GM12878 (cell line): Measurements from ENCODE around the gene PRSS33. TPM values are rescaled to one million over a fixed set of nuclear protein-coding genes. Genes with fewer than 3 reads are reported as not detected.

Source experiments
- ATAC-seq: fragments of 200-7000 bp; cut with Tn5 transposase; 3 replicates; pipeline ENCODE4 v1.9.1; 2020; ENCODE audit warnings: mild to moderate bottlenecking, moderate library complexity
- BruUV-seq: library from RNA; stranded (reverse); fragments of 400-500 nt; replicated peaks from 2 replicates; lab custom pipeline; 2021; lab: Mats Ljungman, UMichigan
- CTCF ChIA-PET: fragments of 300-600 bp; sonication (Branson Sonifier 250); formaldehyde crosslinking; extraction: SDS; loops from one replicate; lab custom pipeline; 2021; ENCODE audit warnings: inconsistent platforms; lab: Yijun Ruan, JAX
- POLR2A ChIA-PET: fragments of 350-600 bp; formaldehyde crosslinking; extraction: SDS; loops from one replicate; lab custom pipeline; 2021; ENCODE audit warnings: inconsistent platforms; lab: Charles Lee
- RAD21 ChIA-PET: fragments of 300-600 bp; sonication (Branson Sonifier 250); formaldehyde crosslinking; loops from one replicate; lab custom pipeline; 2023; ENCODE audit warnings: antibody characterized with exemption; ENCODE audit not compliant: unreplicated experiment; lab: Charles Lee
- SMC1A ChIA-PET: fragments of 300-600 bp; sonication (Branson Sonifier 250); formaldehyde crosslinking; loops from one replicate; lab custom pipeline; 2023; ENCODE audit not compliant: unreplicated experiment, uncharacterized antibody; lab: Charles Lee
- DNase-seq: peaks from one replicate; pipeline ENCODE4 v3.0.0-alpha.2; 2011; ENCODE audit warnings: low read depth, low spot score
- FAIRE-seq: peaks from 3 replicates; lab custom pipeline; 2011; peaks lifted over from hg19 to GRCh38; lab: Jason Lieb, UNC
- H2AFZ ChIP-seq: 2 replicates; pipeline ENCODE4 v1.6.0; 2011; ENCODE audit warnings: low read depth, low read length, control low read depth; ENCODE audit not compliant: control insufficient read depth
- H3K27ac ChIP-seq: 2 replicates; pipeline ENCODE4 v1.5.1; 2011; ENCODE audit warnings: control low read depth; ENCODE audit not compliant: control insufficient read depth, insufficient read depth
- H3K27me3 ChIP-seq, 2 experiments: replicated peaks in 1 of 2; 2 replicates each; pipeline versions ENCODE4 v1.6.0 to v1.6.1; 2011; ENCODE audit warnings: low read length in 1 of 2; ENCODE audit not compliant: control insufficient read depth in 2 of 2, insufficient read depth in 2 of 2
- H3K36me3 ChIP-seq, 2 experiments: 2 replicates each; pipeline ENCODE4 v1.5.1; 2011; ENCODE audit warnings: low read length in 1 of 2; ENCODE audit not compliant: control insufficient read depth in 2 of 2, insufficient read depth in 2 of 2
- H3K4me1 ChIP-seq: 2 replicates; pipeline ENCODE4 v1.6.1; 2011; ENCODE audit warnings: mild to moderate bottlenecking, low read length, moderate library complexity, mixed read lengths; ENCODE audit not compliant: control insufficient read depth, insufficient read depth
- H3K4me2 ChIP-seq: 2 replicates; pipeline ENCODE4 v1.6.0; 2011; ENCODE audit warnings: control low read depth; ENCODE audit not compliant: control insufficient read depth, insufficient read depth
- H3K4me3 ChIP-seq: fragments of 200-600 bp; sonication (generic); 2 replicates; pipeline ENCODE4 v1.5.1; 2016
- H3K79me2 ChIP-seq: 2 replicates; pipeline ENCODE4 v1.6.0; 2011; ENCODE audit warnings: low read length; ENCODE audit not compliant: control insufficient read depth, insufficient read depth
- H3K9ac ChIP-seq: 2 replicates; pipeline ENCODE4 v1.8.0; 2011; ENCODE audit warnings: low read length, control low read depth, mixed read lengths; ENCODE audit not compliant: control insufficient read depth, insufficient read depth
- H3K9me3 ChIP-seq: replicated peaks from 3 replicates; pipeline ENCODE4 v1.5.1; 2011; ENCODE audit warnings: mild to moderate bottlenecking, low read length; ENCODE audit not compliant: control insufficient read depth, insufficient read depth
- H4K20me1 ChIP-seq: 2 replicates; pipeline ENCODE4 v1.6.0; 2011; ENCODE audit not compliant: control insufficient read depth, insufficient read depth
- ASH2L ChIP-seq: fragments of 300-600, 200-600 bp; sonication (generic); IDR thresholded peaks from 2 replicates; pipeline ENCODE4 v1.6.1; 2017; ENCODE audit warnings: low read depth, mild to moderate bottlenecking, borderline replicate concordance
- BACH1 ChIP-seq: fragments of 450-650 bp; IDR thresholded peaks from 2 replicates; pipeline ENCODE4 v1.6.1; 2017; ENCODE audit warnings: mild to moderate bottlenecking, borderline replicate concordance
- CBX5 ChIP-seq: sonication (generic); IDR thresholded peaks from 2 replicates; pipeline ENCODE4 v1.6.1; 2016; ENCODE audit warnings: low read depth, moderate library complexity, mild to moderate bottlenecking, inconsistent platforms
- CHD1 ChIP-seq: IDR thresholded peaks from 2 replicates; pipeline ENCODE4 v1.6.1; 2012; ENCODE audit warnings: low read depth, low read length, improper control_type of control experiment
- HCFC1 ChIP-seq: fragments of 150-350 bp; IDR thresholded peaks from 2 replicates; pipeline ENCODE4 v1.6.1; 2014; ENCODE audit warnings: low read length
- HDAC2 ChIP-seq: fragments of 200-600 bp; sonication (generic); IDR thresholded peaks from 2 replicates; pipeline ENCODE4 v1.6.1; 2017
- MEF2A ChIP-seq: IDR thresholded peaks from 2 replicates; pipeline ENCODE4 v1.6.1; 2011; ENCODE audit warnings: low read depth, mild to moderate bottlenecking, low read length, moderate library complexity; ENCODE audit not compliant: insufficient read depth
- POLR2AphosphoS5 ChIP-seq: IDR thresholded peaks from 2 replicates; pipeline ENCODE4 v1.6.1; 2011; ENCODE audit warnings: mild to moderate bottlenecking, low read length, inconsistent platforms
- SPI1 ChIP-seq: IDR thresholded peaks from 2 replicates; pipeline ENCODE4 v1.6.1; 2011; ENCODE audit warnings: low read depth, mild to moderate bottlenecking, low read length, moderate library complexity, borderline replicate concordance; ENCODE audit not compliant: insufficient read depth
- TAF1 ChIP-seq: IDR thresholded peaks from 2 replicates; pipeline ENCODE4 v1.6.1; 2011; ENCODE audit warnings: mild to moderate bottlenecking, low read depth, low read length, borderline replicate concordance
- TCF7 ChIP-seq: IDR thresholded peaks from 2 replicates; pipeline ENCODE4 v1.6.1; 2014; ENCODE audit warnings: antibody characterized with exemption, borderline replicate concordance
- ZNF217 ChIP-seq: fragments of 450-650 bp; IDR thresholded peaks from 2 replicates; pipeline ENCODE4 v1.6.1; 2017; ENCODE audit warnings: antibody characterized with exemption, mild to moderate bottlenecking
- WGBS: methylation state at CpG from one replicate; pipeline ENCODE4 v1.1.6; 2016; ENCODE audit warnings: low lambda C conversion rate; ENCODE audit not compliant: insufficient replicate concordance, insufficient coverage; ENCODE audit errors: missing lambda C conversion rate; 5-methylcytosine and 5-hydroxymethylcytosine counted together
- in situ Hi-C: fragments of 300-500 bp; cut with MboI; formaldehyde crosslinking; loops from 9 replicates; pipeline ENCODE4 v1.14.3; 2018; ENCODE audit warnings: mixed read lengths
- intact Hi-C: fragments of 100-400 bp; cut with micrococcal nuclease; formaldehyde crosslinking; loops from one replicate; pipeline ENCODE4 v1.14.2; 2022; ENCODE audit not compliant: unreplicated experiment
- polyA plus RNA-seq, 11 experiments: library from polyadenylated mRNA; depleted of rRNA in 4 of 11; unstranded in 6 of 11; stranded (reverse) in 5 of 11; fragments of >200 nt; fragmentation: Nextera tagmentation in 4 of 11; fragmentation: Illumina TruSeq in 1 of 11; extraction: Ambion mirVana in 4 of 11; extraction: Trizol in 1 of 11; gene quantifications; 1 replicate in 1 of 11; 2 replicates in 10 of 11; pipeline versions ENCODE4 v1.2.1 to v1.2.3, GENCODE V29; 2011 to 2016; ENCODE audit warnings: inconsistent platforms in 2 of 11, missing spikeins in 2 of 11, low read depth in 1 of 11
- total RNA-seq, 4 experiments: library from RNA; depleted of rRNA in 3 of 4; stranded (reverse); fragments of >200 nt in 3 of 4; fragmentation: Illumina TruSeq in 1 of 4; extraction: Trizol in 1 of 4; gene quantifications; 2 replicates each; pipeline versions ENCODE4 v1.2.1 to v1.2.3, GENCODE V29; 2013 to 2021
- TF ChIP-seq, protein P1 (sequence below): fragments of 450-650 bp; IDR thresholded peaks from 2 replicates; pipeline ENCODE4 v1.6.1; 2014; ENCODE audit warnings: mild to moderate bottlenecking
- TF ChIP-seq, protein P2 (sequence below): fragments of 450-650 bp; IDR thresholded peaks from 2 replicates; pipeline ENCODE4 v1.6.1; 2017; ENCODE audit warnings: borderline replicate concordance
- TF ChIP-seq, protein P3 (sequence below): fragments of 450-650 bp; IDR thresholded peaks from 2 replicates; pipeline ENCODE4 v1.6.1; 2018; ENCODE audit warnings: borderline replicate concordance, mild to moderate bottlenecking; ENCODE audit not compliant: partially characterized antibody
- TF ChIP-seq, protein P4 (sequence below): fragments of 450-650 bp; formaldehyde crosslinking; IDR thresholded peaks from 2 replicates; pipeline ENCODE4 v1.4.0; 2022; ENCODE audit warnings: mild to moderate bottlenecking, moderate library complexity
- TF ChIP-seq, protein P5 (sequence below): fragments of 450-650 bp; IDR thresholded peaks from 2 replicates; pipeline ENCODE4 v1.6.1; 2016; ENCODE audit warnings: mild to moderate bottlenecking

Gene PRSS33
- total and polyA plus RNA-seq, 10 of the 15 experiments (the other 5 are each of a cell fraction or from before 2014, with no cell fraction given): not detected

DNA sequence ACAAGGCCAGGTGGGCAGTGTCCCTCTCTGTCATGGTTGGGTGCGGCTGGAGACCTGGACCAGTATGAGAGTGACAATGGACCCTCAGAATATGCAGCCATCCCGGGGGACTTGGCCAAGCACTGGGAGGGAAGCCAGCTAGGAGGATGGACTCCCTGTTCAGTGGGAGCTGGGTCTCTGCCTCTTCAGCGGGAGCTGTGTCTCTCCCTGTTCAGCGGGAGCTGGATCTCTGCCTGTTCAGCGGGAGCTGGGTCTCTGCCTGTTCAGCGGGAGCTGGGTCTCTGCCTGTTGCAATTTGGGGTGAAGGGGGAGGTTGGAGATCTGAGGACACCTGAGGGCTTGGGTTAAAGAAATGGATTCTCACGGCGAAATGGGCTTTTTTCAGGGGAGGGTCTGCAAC is 3.8 kb upstream of the PRSS33 start:
- ChIA-PET CTCF (interaction anchor here (0.7 kb wide), 1 partner anchor 77 kb away, joined by 4 read pairs; no protein-coding TSS in a partner anchor), SMC1A (no interaction called here), POLR2A (no interaction called here), RAD21 (no interaction called here)
- no peak overlapping the region for H3K27ac ChIP-seq
- H3K27me3 ChIP-seq: peaks cover 0 to 6% of the 10 kb centered on the region in 2 experiments; a peak in 3 of 4 replicates
- FAIRE-seq (no peak), DNase-seq (no peak), ATAC-seq (no peak)
- H4K20me1 ChIP-seq: no peaks in the 10 kb centered on the region
- no TSS peak for BruUV-seq
- WGBS: 56% methylated on average over 8 of the region's 8 CpGs
- no peaks in the 10 kb centered on the region for H3K36me3 ChIP-seq
- intact Hi-C loops (no loop called here), in situ Hi-C loops (no loop called here)
- H3K4me1 ChIP-seq: no peaks in the 10 kb centered on the region
- H3K9me3 ChIP-seq: no peaks in the 10 kb centered on the region
- H2AFZ ChIP-seq: no peak overlapping the region
- no peak for TF ChIP-seq POLR2AphosphoS5
- TF ChIP-seq HCFC1: no peak
- no peak for TF ChIP-seq TAF1
- no peak for TF ChIP-seq TCF7
- TF ChIP-seq CHD1: no peak
- TF ChIP-seq ASH2L: no peak
- TF ChIP-seq, protein P1, sequence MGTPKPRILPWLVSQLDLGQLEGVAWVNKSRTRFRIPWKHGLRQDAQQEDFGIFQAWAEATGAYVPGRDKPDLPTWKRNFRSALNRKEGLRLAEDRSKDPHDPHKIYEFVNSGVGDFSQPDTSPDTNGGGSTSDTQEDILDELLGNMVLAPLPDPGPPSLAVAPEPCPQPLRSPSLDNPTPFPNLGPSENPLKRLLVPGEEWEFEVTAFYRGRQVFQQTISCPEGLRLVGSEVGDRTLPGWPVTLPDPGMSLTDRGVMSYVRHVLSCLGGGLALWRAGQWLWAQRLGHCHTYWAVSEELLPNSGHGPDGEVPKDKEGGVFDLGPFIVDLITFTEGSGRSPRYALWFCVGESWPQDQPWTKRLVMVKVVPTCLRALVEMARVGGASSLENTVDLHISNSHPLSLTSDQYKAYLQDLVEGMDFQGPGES: no peak
- TF ChIP-seq, protein P2, sequence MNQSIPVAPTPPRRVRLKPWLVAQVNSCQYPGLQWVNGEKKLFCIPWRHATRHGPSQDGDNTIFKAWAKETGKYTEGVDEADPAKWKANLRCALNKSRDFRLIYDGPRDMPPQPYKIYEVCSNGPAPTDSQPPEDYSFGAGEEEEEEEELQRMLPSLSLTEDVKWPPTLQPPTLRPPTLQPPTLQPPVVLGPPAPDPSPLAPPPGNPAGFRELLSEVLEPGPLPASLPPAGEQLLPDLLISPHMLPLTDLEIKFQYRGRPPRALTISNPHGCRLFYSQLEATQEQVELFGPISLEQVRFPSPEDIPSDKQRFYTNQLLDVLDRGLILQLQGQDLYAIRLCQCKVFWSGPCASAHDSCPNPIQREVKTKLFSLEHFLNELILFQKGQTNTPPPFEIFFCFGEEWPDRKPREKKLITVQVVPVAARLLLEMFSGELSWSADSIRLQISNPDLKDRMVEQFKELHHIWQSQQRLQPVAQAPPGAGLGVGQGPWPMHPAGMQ: no peak
- TF ChIP-seq ZNF217: no peak
- TF ChIP-seq HDAC2: no peak
- TF ChIP-seq, protein P3, sequence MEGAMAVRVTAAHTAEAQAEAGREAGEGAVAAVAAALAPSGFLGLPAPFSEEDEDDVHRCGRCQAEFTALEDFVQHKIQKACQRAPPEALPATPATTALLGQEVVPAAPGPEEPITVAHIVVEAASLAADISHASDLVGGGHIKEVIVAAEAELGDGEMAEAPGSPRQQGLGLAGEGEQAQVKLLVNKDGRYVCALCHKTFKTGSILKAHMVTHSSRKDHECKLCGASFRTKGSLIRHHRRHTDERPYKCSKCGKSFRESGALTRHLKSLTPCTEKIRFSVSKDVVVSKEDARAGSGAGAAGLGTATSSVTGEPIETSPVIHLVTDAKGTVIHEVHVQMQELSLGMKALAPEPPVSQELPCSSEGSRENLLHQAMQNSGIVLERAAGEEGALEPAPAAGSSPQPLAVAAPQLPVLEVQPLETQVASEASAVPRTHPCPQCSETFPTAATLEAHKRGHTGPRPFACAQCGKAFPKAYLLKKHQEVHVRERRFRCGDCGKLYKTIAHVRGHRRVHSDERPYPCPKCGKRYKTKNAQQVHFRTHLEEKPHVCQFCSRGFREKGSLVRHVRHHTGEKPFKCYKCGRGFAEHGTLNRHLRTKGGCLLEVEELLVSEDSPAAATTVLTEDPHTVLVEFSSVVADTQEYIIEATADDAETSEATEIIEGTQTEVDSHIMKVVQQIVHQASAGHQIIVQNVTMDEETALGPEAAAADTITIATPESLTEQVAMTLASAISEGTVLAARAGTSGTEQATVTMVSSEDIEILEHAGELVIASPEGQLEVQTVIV: no peak
- no peak for TF ChIP-seq BACH1
- no peak for TF ChIP-seq SPI1
- TF ChIP-seq, protein P4, sequence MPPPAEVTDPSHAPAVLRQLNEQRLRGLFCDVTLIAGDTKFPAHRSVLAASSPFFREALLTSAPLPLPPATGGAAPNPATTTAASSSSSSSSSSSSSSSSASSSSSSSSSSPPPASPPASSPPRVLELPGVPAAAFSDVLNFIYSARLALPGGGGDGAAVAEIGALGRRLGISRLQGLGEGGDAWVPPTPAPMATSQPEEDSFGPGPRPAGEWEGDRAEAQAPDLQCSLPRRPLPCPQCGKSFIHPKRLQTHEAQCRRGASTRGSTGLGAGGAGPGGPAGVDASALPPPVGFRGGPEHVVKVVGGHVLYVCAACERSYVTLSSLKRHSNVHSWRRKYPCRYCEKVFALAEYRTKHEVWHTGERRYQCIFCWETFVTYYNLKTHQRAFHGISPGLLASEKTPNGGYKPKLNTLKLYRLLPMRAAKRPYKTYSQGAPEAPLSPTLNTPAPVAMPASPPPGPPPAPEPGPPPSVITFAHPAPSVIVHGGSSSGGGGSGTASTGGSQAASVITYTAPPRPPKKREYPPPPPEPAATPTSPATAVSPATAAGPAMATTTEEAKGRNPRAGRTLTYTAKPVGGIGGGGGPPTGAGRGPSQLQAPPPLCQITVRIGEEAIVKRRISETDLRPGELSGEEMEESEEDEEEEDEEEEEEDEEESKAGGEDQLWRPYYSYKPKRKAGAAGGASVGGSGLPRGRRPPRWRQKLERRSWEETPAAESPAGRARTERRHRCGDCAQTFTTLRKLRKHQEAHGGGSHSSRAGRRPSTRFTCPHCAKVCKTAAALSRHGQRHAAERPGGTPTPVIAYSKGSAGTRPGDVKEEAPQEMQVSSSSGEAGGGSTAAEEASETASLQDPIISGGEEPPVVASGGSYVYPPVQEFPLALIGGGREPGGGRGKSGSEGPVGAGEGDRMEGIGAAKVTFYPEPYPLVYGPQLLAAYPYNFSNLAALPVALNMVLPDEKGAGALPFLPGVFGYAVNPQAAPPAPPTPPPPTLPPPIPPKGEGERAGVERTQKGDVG (CRISPR knock-in tag): no peak
- no peak for TF ChIP-seq CBX5
- TF ChIP-seq, protein P5, sequence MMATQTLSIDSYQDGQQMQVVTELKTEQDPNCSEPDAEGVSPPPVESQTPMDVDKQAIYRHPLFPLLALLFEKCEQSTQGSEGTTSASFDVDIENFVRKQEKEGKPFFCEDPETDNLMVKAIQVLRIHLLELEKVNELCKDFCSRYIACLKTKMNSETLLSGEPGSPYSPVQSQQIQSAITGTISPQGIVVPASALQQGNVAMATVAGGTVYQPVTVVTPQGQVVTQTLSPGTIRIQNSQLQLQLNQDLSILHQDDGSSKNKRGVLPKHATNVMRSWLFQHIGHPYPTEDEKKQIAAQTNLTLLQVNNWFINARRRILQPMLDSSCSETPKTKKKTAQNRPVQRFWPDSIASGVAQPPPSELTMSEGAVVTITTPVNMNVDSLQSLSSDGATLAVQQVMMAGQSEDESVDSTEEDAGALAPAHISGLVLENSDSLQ: no peak
- no peak for TF ChIP-seq MEF2A
- no peak overlapping the region for H3K9ac ChIP-seq
- H3K4me2 ChIP-seq: no peak overlapping the region
- H3K79me2 ChIP-seq: no peaks in the 10 kb centered on the region
- H3K4me3 ChIP-seq: no peak overlapping the region
